Duodenal mucosa (tissue), 2 donors: ENCODE measurements around the gene FZD2.
"Not testable (repeated sequence)": the region's sequence is repeated elsewhere in the genome, so short reads cannot be mapped to it uniquely, and the experiment has no call there.

ENCODE experiments used
- H3K27ac ChIP-seq: one replicate; pipeline ENCODE4 v1.7.0; 2013; ENCODE audit warnings: low read depth, low read length
- H3K27me3 ChIP-seq, 2 donors: one replicate each; pipeline ENCODE4 v1.7.0; 2013; ENCODE audit warnings: low read length in 2 of 2, control low read depth in 1 of 2; ENCODE audit not compliant: insufficient read depth in 2 of 2, control insufficient read depth in 1 of 2
- H3K36me3 ChIP-seq, 2 donors: one replicate each; pipeline ENCODE4 v1.7.0; 2013; ENCODE audit warnings: low read length in 2 of 2, control low read depth in 1 of 2; ENCODE audit not compliant: insufficient read depth in 2 of 2, control insufficient read depth in 1 of 2
- H3K4me1 ChIP-seq, 2 donors: one replicate each; pipeline ENCODE4 v1.7.0; 2013; ENCODE audit warnings: low read length in 2 of 2, control low read depth in 1 of 2; ENCODE audit not compliant: insufficient read depth in 2 of 2, control insufficient read depth in 1 of 2
- H3K4me3 ChIP-seq, 2 donors: one replicate each; pipeline ENCODE4 v1.7.0; 2013; ENCODE audit warnings: low read length in 2 of 2, low read depth in 1 of 2
- H3K9ac ChIP-seq, 2 donors: one replicate each; pipeline ENCODE4 v1.7.0; 2013; ENCODE audit warnings: low read length in 2 of 2, low read depth in 1 of 2
- H3K9me3 ChIP-seq, 2 donors: one replicate each; pipeline ENCODE4 v1.7.0; 2013; ENCODE audit warnings: low read length in 2 of 2, control low read depth in 1 of 2; ENCODE audit not compliant: control insufficient read depth in 1 of 2

FZD2 gene

DNA sequence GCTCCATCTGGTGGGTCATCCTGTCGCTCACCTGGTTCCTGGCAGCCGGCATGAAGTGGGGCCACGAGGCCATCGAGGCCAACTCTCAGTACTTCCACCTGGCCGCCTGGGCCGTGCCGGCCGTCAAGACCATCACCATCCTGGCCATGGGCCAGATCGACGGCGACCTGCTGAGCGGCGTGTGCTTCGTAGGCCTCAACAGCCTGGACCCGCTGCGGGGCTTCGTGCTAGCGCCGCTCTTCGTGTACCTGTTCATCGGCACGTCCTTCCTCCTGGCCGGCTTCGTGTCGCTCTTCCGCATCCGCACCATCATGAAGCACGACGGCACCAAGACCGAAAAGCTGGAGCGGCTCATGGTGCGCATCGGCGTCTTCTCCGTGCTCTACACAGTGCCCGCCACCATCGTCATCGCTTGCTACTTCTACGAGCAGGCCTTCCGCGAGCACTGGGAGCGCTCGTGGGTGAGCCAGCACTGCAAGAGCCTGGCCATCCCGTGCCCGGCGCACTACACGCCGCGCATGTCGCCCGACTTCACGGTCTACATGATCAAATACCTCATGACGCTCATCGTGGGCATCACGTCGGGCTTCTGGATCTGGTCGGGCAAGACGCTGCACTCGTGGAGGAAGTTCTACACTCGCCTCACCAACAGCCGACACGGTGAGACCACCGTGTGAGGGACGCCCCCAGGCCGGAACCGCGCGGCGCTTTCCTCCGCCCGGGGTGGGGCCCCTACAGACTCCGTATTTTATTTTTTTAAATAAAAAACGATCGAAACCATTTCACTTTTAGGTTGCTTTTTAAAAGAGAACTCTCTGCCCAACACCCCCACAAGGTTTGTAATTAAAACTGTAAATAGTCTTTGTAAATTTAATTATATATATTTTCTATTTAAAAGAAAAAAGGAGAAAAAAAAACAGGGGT is 1.7 kb downstream of the FZD2 start:
- H3K27me3 ChIP-seq: peaks cover 16 to 27% of the 10 kb centered on the region in 2 donors
- no peak overlapping the region for H3K4me3 ChIP-seq
- no peak overlapping the region for H3K27ac ChIP-seq
- H3K9me3 ChIP-seq: no peaks in the 10 kb centered on the region
- H3K36me3 ChIP-seq: no peaks in the 10 kb centered on the region
- peaks cover 9 to 16% of the 10 kb centered on the region in 2 donors for H3K4me1 ChIP-seq
- no peak overlapping the region for H3K9ac ChIP-seq

DNA sequence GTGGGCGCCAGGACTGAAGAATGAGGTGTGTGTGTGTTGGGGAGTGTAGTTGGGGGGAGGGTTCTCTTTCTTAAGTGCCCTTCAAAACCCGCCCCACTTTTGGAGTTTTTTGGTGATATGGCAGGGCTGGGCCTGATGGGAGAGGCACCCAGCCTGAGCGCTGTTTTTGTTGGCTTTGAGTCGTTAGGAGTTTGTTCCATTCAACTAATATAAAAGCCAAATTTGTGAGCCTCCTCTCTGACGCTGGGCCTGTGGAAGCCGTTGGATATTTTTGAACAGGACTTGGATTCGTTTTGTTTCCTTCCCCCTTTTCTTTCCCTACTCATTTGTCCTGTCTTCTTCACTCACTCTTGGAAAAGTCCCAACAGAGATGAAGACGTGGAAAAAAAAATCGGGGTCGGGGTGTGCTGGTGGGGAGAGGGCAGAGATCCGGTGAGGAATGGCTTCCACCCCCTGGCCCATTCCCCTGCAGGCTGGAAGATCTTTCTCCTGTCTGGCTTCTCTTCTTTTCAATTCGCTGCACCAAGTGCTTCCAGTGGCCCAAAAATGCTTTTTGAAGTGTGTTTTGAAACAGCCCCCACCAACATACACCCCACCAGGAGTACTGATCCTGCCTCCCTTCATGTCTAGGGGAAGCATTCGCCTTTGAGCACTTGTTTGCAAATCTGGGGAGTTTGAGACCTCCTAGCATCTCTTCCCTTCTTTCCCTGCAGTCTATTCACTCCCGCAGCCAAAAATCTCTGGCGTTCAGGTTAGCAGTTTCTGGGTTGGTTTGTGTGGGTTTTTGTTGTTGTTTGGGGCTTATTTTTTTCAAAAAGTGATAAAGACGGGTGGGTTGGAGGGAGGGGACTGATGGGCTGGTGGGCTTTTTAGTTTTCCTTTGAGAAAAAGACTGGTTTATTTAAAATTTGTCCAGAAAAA is 2.6 kb downstream of the FZD2 start:
- peaks cover 16 to 27% of the 10 kb centered on the region in 2 donors for H3K27me3 ChIP-seq
- no peaks in the 10 kb centered on the region for H3K36me3 ChIP-seq
- H3K27ac ChIP-seq: no peak overlapping the region
- no peak overlapping the region for H3K9ac ChIP-seq
- H3K4me3 ChIP-seq: no peak overlapping the region
- H3K9me3 ChIP-seq: no peaks in the 10 kb centered on the region
- peaks cover 9 to 16% of the 10 kb centered on the region in 2 donors for H3K4me1 ChIP-seq

DNA sequence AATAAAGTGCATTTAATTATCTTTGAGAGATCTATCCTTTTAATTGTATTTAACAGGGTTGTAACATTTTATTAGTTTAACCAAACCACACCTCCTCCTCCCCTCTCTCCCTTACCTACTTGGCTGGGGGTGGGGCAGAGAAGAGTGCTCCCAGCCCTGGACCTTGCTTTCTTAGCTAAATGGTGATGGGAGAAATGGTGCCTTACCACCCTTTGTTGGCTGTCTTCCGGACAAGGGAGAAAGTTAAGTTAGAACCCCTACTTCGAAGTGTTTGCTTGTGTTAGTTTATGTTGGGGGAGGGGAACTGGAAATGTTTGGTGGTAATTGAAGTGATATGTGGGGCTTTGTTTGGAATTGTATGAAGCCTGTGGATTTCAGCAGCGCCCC is 3.9 kb downstream of the FZD2 start:
- Histone ChIP-seq H3K27ac (no peak overlapping the region), H3K4me1 (peaks cover 3 to 13% of the 10 kb centered on the region in 2 donors), H3K4me3 (no peak overlapping the region), H3K36me3 (no peaks in the 10 kb centered on the region), H3K9me3 (peaks cover 0 to 5% of the 10 kb centered on the region in 2 donors), H3K9ac (no peak overlapping the region), H3K27me3 (peaks cover 13 to 21% of the 10 kb centered on the region in 2 donors)

DNA sequence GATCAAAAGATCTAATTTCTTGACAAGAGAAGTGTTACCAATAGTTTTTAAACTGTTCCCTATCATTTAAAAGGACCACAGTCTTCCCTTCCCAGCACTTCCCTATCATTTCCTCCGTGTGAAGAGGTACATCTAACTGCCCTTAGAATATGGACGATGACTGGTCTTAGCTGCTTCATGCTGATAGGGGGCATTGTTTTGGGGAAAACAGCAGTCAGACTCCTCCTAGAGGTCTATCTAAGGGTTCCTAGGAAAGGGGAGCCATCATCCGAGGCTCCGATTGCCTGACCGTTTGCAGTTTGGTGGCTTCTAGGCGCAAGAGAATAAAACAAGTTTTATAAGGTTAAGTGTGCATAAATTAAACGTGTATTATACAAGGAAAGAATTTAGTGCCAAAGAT is 7.1 kb downstream of the FZD2 start:
- no peaks in the 10 kb centered on the region for H3K4me1 ChIP-seq
- H3K9me3 ChIP-seq: peaks cover 0 to 5% of the 10 kb centered on the region in 2 donors
- no peak overlapping the region for H3K4me3 ChIP-seq
- peaks cover 3 to 9% of the 10 kb centered on the region in 2 donors for H3K27me3 ChIP-seq
- H3K36me3 ChIP-seq: no peaks in the 10 kb centered on the region
- H3K27ac ChIP-seq: no peak overlapping the region
- H3K9ac ChIP-seq: no peak overlapping the region

DNA sequence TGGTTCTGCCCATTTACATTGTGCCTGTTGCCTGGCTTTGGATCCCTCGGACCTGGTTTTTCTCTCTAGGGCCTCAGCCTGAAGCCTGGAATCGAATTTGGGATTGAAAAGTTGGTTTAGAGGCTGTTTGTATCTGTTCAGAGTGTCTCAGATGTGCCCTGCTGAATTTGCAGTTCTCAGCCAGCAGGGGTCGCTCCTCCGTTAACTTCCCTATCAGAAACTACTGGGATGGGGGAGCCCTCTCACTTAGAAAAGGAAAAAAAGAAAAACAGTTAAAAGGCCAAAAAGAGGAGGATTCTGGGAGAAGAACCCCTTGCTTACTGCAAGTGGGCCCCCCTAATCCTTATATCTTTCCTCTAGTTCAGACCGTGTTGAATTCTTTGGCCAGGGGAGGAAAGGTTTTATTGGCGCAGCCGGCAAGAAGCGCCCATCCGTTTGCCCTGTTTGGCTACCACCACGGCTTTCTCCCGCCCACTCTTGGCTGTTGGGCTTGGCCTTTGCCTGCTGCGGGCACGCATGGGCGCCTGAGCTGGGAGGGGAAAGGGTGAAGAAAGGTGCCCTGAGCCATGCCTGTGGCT is 8.7 kb downstream of the FZD2 start:
- peaks cover 3% of the 10 kb centered on the region in 2 donors for H3K27me3 ChIP-seq
- no peak overlapping the region for H3K9ac ChIP-seq
- no peaks in the 10 kb centered on the region for H3K4me1 ChIP-seq
- H3K4me3 ChIP-seq: no peak overlapping the region
- peaks cover 0 to 5% of the 10 kb centered on the region in 2 donors for H3K9me3 ChIP-seq
- H3K36me3 ChIP-seq: no peaks in the 10 kb centered on the region
- no peak overlapping the region for H3K27ac ChIP-seq

DNA sequence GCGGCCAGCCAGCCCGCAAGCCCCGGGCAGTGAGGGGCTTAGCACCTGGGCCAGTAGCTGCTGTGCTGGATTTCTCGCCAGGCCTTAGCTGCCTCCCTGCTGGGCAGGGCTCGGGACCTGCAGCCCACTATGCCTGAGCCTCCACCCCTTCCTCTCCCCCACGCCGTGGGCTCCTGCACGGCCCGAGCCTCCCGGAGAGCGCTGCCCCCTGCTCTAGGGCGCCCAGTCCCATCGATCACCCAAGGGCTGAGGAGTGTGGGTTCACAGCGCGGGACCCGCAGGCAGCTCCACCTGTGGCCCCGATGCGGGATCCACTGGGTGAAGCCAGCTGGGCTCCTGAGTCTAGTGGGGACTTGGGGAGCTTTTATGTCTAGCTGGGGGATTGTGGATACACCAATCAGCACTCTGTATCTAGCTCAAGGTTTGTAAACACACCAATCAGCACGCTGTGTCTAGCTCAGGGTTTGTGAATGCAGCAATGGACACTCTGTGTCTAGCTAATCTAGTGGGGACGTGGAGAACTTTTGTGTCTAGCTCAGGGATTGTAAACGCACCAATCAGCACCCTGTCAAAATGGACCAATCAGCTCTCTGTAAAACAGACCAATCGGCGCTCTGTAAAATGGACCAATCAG is 11.1 kb downstream of the FZD2 start:
- H3K27me3 ChIP-seq, H3K4me1 ChIP-seq, H3K4me3 ChIP-seq, H3K9ac ChIP-seq, H3K9me3 ChIP-seq, H3K36me3 ChIP-seq, H3K27ac ChIP-seq: not testable (repeated sequence)

DNA sequence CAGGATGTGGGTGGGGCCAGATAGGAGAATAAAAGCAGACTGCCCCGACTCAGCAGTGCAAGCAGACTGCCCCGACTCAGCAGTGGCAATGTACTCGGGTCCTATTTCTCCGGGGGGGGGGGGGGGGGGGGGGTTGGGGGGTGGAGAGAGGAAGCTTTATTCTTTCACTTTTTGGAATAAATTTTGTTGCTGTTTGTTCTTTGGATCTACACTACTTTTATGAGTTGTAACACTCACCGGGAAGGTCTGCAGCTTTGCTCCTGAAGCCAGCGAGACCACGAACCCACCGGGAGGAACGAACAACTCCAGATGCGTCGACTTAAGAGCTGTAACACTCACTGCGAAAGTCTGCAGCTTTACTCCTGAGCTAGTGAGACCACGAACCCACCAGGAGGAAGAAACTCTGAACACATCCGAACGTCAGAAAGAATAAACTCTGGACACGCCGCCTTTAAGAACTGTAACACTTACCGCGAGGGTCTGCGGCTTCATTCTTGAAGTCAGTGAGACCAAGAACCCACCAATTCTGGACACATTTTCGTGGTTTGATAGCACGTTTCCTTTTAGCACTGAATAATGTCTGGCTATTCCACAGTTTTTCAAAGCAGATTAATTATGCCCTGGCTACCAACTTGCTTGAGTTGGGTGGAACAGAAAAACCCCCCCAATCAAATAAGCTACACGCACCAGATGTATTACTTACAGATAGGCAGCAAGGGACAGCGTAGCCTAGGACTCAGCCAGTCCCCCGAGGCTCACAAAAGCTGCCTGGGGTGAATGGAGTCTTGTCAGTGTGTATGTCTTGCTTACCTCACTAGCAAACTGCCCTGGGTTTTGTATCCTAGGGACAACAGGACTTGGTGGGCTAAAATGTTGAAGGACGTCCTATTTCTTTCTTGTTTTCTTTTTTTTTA is 11.9 kb downstream of the FZD2 start:
- H3K9ac ChIP-seq: no peak overlapping the region
- peaks cover 0 to 5% of the 10 kb centered on the region in 2 donors for H3K9me3 ChIP-seq
- H3K4me3 ChIP-seq: no peak overlapping the region
- no peaks in the 10 kb centered on the region for H3K36me3 ChIP-seq
- no peak overlapping the region for H3K27ac ChIP-seq
- no peaks in the 10 kb centered on the region for H3K4me1 ChIP-seq
- peaks cover 0 to 4% of the 10 kb centered on the region in 2 donors for H3K27me3 ChIP-seq

DNA sequence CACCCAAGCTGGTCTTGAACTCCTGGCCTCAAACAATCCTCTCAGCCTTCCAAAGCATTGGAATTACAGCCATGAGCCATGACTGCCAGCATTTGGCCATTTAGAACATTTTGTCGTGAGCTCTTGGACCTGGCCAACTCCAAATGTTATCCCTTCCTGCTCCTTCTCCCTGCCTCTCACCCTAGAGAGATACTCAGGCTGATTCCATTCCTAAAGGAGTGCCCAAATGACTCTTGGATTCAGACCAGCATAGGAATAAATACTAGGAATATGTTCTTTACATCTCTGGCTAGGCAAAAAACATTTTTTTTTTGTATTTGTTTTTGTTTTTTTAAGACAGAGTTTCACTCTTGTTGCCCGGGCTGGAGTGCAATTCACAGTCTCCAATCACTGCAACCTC is 15.5 kb downstream of the FZD2 start:
- peaks cover 0 to 4% of the 10 kb centered on the region in 2 donors for H3K27me3 ChIP-seq
- no peaks in the 10 kb centered on the region for H3K9me3 ChIP-seq
- H3K4me1 ChIP-seq: no peaks in the 10 kb centered on the region
- no peak overlapping the region for H3K9ac ChIP-seq
- H3K36me3 ChIP-seq: no peaks in the 10 kb centered on the region
- H3K4me3 ChIP-seq: no peak overlapping the region
- no peak overlapping the region for H3K27ac ChIP-seq

DNA sequence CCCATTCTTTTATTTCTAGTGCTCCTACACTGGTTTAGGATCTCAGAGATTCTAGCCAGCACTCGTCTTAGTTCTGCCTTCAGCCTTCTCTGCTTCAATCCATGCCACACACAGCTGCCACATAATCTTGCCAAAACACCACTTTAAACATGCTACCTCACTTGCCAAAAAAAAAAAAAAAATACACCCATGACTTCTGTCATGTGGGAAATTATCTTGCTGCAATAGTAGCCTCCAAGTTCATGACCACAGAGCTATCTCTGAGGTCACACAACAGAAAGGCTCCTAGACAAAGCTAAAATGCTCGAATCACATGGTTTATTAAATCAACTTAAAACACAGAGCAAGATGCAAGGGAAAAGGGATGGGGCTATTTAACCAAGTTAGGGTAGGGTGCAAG is 18.1 kb downstream of the FZD2 start:
- peaks cover 0 to 4% of the 10 kb centered on the region in 2 donors for H3K27me3 ChIP-seq
- H3K36me3 ChIP-seq: no peaks in the 10 kb centered on the region
- no peak overlapping the region for H3K4me3 ChIP-seq
- H3K9ac ChIP-seq: no peak overlapping the region
- no peaks in the 10 kb centered on the region for H3K4me1 ChIP-seq
- no peaks in the 10 kb centered on the region for H3K9me3 ChIP-seq
- H3K27ac ChIP-seq: no peak overlapping the region
